K562 (cell line): ENCODE measurements around the gene ARHGAP9. TPM values are rescaled to one million over a fixed set of nuclear protein-coding genes. Genes with fewer than 3 reads are reported as not detected.

ENCODE experiments used
- ATAC-seq: fragments of 200-7000 bp; cut with Tn5 transposase; 3 replicates; pipeline ENCODE4 v1.9.1; 2020; ENCODE audit warnings: moderate library complexity
- BruUV-seq: library from RNA; stranded (reverse); fragments of 400-500 nt; replicated peaks from 2 replicates; lab custom pipeline; 2021; lab: Mats Ljungman, UMichigan
- CTCF ChIA-PET: fragments of 300-600 bp; formaldehyde crosslinking; extraction: SDS; loops from one replicate; lab custom pipeline; 2021; ENCODE audit warnings: low intra/inter-chr PET ratio; lab: Yijun Ruan, JAX
- POLR2A ChIA-PET: fragments of 300-600, 350-650 bp; sonication (Branson Sonifier 250); formaldehyde crosslinking; extraction: SDS; loops from one replicate; lab custom pipeline; 2021; ENCODE audit warnings: antibody characterized with exemption, inconsistent platforms; lab: Yijun Ruan, JAX
- DNase-seq, 4 experiments: peaks; one replicate each; pipeline versions ENCODE4 v3.0.0 to v3.0.0-alpha.2; 2011 to 2018; ENCODE audit warnings: low spot score in 3 of 4, mixed read lengths in 3 of 4; ENCODE audit errors: extremely low read depth in 1 of 4
- FAIRE-seq: peaks from 2 replicates; lab custom pipeline; 2011; peaks lifted over from hg19 to GRCh38; lab: Jason Lieb, UNC
- H2AFZ ChIP-seq: 2 replicates; pipeline ENCODE4 v1.6.0; 2011; ENCODE audit warnings: low read depth, low read length, control low read depth, inconsistent platforms
- H3K27ac ChIP-seq: fragments of 200-600 bp; 3 replicates; pipeline ENCODE4 v1.8.0; 2011; ENCODE audit warnings: low read depth, mild to moderate bottlenecking, control low read depth, inconsistent platforms, low read length, moderate library complexity, mixed read lengths; ENCODE audit errors: extremely low read depth
- H3K27me3 ChIP-seq, 2 experiments: fragments of 300-600 bp in 1 of 2; 2 replicates in 1 of 2; 3 replicates in 1 of 2; pipeline versions ENCODE4 v1.6.0 to v1.8.0; 2011; ENCODE audit warnings: inconsistent platforms in 2 of 2, low read length in 2 of 2, mild to moderate bottlenecking in 1 of 2, mixed read lengths in 1 of 2, moderate library complexity in 1 of 2; ENCODE audit not compliant: control insufficient read depth in 2 of 2, insufficient read depth in 2 of 2
- H3K36me3 ChIP-seq: fragments of 300-600 bp; 3 replicates; pipeline ENCODE4 v1.8.0; 2011; ENCODE audit warnings: mild to moderate bottlenecking, low read length, inconsistent platforms; ENCODE audit not compliant: control insufficient read depth, insufficient read depth
- H3K4me1 ChIP-seq, 2 experiments: fragments of 200-600 bp in 1 of 2; replicated peaks in 1 of 2; 2 replicates in 1 of 2; 3 replicates in 1 of 2; pipeline versions ENCODE4 v1.5.1 to v1.8.0; 2011; ENCODE audit warnings: inconsistent platforms in 2 of 2, low read length in 2 of 2, mild to moderate bottlenecking in 1 of 2, mixed read lengths in 1 of 2, moderate library complexity in 1 of 2; ENCODE audit not compliant: control insufficient read depth in 2 of 2, insufficient read depth in 2 of 2
- H3K4me2 ChIP-seq: 2 replicates; pipeline ENCODE4 v1.6.1; 2011; ENCODE audit warnings: low read length, control low read depth, inconsistent platforms, mixed read lengths; ENCODE audit not compliant: insufficient read depth
- H3K4me3 ChIP-seq: fragments of 200-600 bp; sonication (generic), shearing (Covaris generic); 2 replicates; pipeline ENCODE4 v1.5.1; 2016; ENCODE audit warnings: control low read depth, inconsistent platforms
- H3K79me2 ChIP-seq: fragments of 200-600 bp; 3 replicates; pipeline ENCODE4 v1.8.0; 2011; ENCODE audit warnings: low read length, inconsistent platforms; ENCODE audit not compliant: control insufficient read depth, insufficient read depth
- H3K9ac ChIP-seq, 2 experiments: 2 replicates each; pipeline versions ENCODE4 v1.6.0 to v1.6.1; 2011; ENCODE audit warnings: low read depth in 2 of 2, low read length in 2 of 2, control low read depth in 1 of 2, inconsistent platforms in 1 of 2, mild to moderate bottlenecking in 1 of 2, mixed read lengths in 1 of 2; ENCODE audit not compliant: insufficient read depth in 1 of 2
- H3K9me1 ChIP-seq: one replicate; pipeline ENCODE4 v1.6.0; 2011; ENCODE audit warnings: inconsistent platforms, mild to moderate bottlenecking, low read length, moderate library complexity; ENCODE audit not compliant: control insufficient read depth, insufficient read depth
- H3K9me3 ChIP-seq: replicated peaks from 2 replicates; pipeline ENCODE4 v1.5.1; 2011; ENCODE audit warnings: low read depth, low read length, inconsistent platforms; ENCODE audit not compliant: control insufficient read depth, insufficient read depth
- H4K20me1 ChIP-seq: replicated peaks from 2 replicates; pipeline ENCODE4 v1.6.1; 2011; ENCODE audit warnings: low read length, inconsistent platforms, mixed read lengths; ENCODE audit not compliant: control insufficient read depth, insufficient read depth
- SMAD4 ChIP-seq: fragments of 250-450 bp; sonication (Bioruptor Pico); conservative IDR thresholded peaks from 2 replicates; pipeline ENCODE4 v1.8.0; 2021; ENCODE audit warnings: inconsistent platforms, mild to moderate bottlenecking, moderate library complexity
- ZNF274 ChIP-seq: IDR thresholded peaks from 2 replicates; pipeline ENCODE4 v1.6.1; 2011; ENCODE audit warnings: low read depth, mild to moderate bottlenecking, low read length, moderate library complexity, borderline replicate concordance
- ZNF282 ChIP-seq: sonication (generic); formaldehyde crosslinking; IDR thresholded peaks from 2 replicates; pipeline ENCODE4 v1.8.1; 2023; ENCODE audit warnings: missing genetic modification reagents
- ZNF717 ChIP-seq: fragments of 250-450 bp; sonication (Bioruptor Pico); IDR thresholded peaks from 2 replicates; pipeline ENCODE4 v1.5.0; 2021
- in situ Hi-C: fragments of 300-500 bp; cut with MboI; formaldehyde crosslinking; loops from 4 replicates; pipeline ENCODE4 v1.15.0; 2018; ENCODE audit warnings: inconsistent platforms, mixed read lengths
- intact Hi-C: fragments of 100-400 bp; cut with micrococcal nuclease; formaldehyde crosslinking; loops from 2 replicates; pipeline ENCODE4 v1.14.2; 2022
- polyA plus RNA-seq, 8 experiments: library from polyadenylated mRNA; depleted of rRNA in 4 of 8; stranded (reverse) in 5 of 8; unstranded in 3 of 8; fragments of >200 nt; fragmentation: Nextera tagmentation in 2 of 8; fragmentation: Illumina TruSeq in 1 of 8; extraction: Ambion mirVana in 2 of 8; extraction: Trizol in 1 of 8; gene quantifications; 2 replicates each; pipeline versions ENCODE4 v1.2.1 to v1.2.3, GENCODE V29; 2011 to 2014; ENCODE audit warnings: inconsistent platforms in 1 of 8, missing spikeins in 1 of 8
- total RNA-seq, 7 experiments: library from RNA; depleted of rRNA in 6 of 7; stranded (reverse); fragments of >200 nt in 6 of 7; fragmentation: Illumina TruSeq in 2 of 7; extraction: Trizol in 2 of 7; gene quantifications; 2 replicates each; pipeline versions ENCODE4 v1.2.1 to v1.2.3, GENCODE V29; 2011 to 2021; ENCODE audit warnings: low replicate concordance in 1 of 7
- TF ChIP-seq, protein P1 (sequence below): sonication (generic); formaldehyde crosslinking; IDR thresholded peaks from 2 replicates; pipeline ENCODE4 v1.8.1; 2023; ENCODE audit warnings: mild to moderate bottlenecking, missing genetic modification reagents, moderate library complexity
- TF ChIP-seq, protein P2 (sequence below): sonication (generic); formaldehyde crosslinking; IDR thresholded peaks from 2 replicates; pipeline ENCODE4 v1.9.0; 2022; ENCODE audit warnings: mild to moderate bottlenecking, missing genetic modification reagents
- TF ChIP-seq, protein P3 (sequence below): fragments of 250-450 bp; sonication (Bioruptor Pico); IDR thresholded peaks from 2 replicates; pipeline ENCODE4 v1.4.0; 2020; ENCODE audit warnings: mild to moderate bottlenecking, moderate library complexity
- TF ChIP-seq, protein P4 (sequence below): fragments of 450-650 bp; IDR thresholded peaks from one replicate; pipeline ENCODE4 v1.6.1; 2018; ENCODE audit warnings: mild to moderate bottlenecking, moderate library complexity; ENCODE audit not compliant: partially characterized antibody

Gene ARHGAP9
- total and polyA plus RNA-seq, 9 of the 15 experiments (the other 6 are each of a cell fraction or from before 2014, with no cell fraction given) = 1.5 to 10.2 (median 5.1) TPM

DNA sequence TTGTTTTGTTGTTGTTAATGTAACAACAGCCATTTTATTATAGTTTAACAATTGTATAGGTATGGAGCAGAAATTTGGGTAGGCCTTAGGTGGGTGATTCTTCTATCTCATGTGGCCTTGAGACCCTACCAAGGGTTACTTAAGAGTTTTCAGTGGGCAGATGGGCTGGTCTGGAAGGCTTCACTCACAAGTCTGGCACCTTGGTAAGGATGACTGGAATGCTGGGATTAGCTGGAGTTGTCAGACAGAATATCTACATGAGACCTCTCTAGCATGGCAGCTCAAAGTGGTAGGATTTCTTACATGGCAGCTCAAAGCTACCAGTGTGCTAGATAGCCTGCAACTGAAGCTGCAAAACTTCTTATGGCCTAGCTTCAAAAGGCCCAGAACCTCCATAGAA, 6.0 kb upstream of the ARHGAP9 start:
- no TSS peak for BruUV-seq
- Histone ChIP-seq H4K20me1 (no peaks in the 10 kb centered on the region), H2AFZ (no peak overlapping the region), H3K9me3 (no peaks in the 10 kb centered on the region), H3K4me2 (no peak overlapping the region), H3K9me1 (peaks cover 3% of the 10 kb centered on the region), H3K36me3 (peaks cover 23% of the 10 kb centered on the region), H3K9ac (no peak overlapping the region), H3K27me3 (no peaks in the 10 kb centered on the region), H3K4me1 (peaks cover 7 to 15% of the 10 kb centered on the region in 2 experiments), H3K4me3 (no peak overlapping the region), H3K79me2 (peaks cover 29% of the 10 kb centered on the region), H3K27ac (no peak overlapping the region)
- FAIRE-seq = no peak
- intact Hi-C loops = loop anchor here (2.0 to 5.0 kb wide), 2 partner anchors 27 to 37 kb away; partner anchors contain the start of genes DDIT3, GLI1 and MBD6
- TF ChIP-seq, protein P1, sequence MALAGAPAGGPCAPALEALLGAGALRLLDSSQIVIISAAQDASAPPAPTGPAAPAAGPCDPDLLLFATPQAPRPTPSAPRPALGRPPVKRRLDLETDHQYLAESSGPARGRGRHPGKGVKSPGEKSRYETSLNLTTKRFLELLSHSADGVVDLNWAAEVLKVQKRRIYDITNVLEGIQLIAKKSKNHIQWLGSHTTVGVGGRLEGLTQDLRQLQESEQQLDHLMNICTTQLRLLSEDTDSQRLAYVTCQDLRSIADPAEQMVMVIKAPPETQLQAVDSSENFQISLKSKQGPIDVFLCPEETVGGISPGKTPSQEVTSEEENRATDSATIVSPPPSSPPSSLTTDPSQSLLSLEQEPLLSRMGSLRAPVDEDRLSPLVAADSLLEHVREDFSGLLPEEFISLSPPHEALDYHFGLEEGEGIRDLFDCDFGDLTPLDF (CRISPR knock-in tag) = no peak
- TF ChIP-seq SMAD4 (CRISPR knock-in tag) (no peak), ZNF717 (CRISPR knock-in tag) (no peak), ZNF274 (no peak), ZNF282 (CRISPR knock-in tag) (no peak)
- TF ChIP-seq, protein P2, sequence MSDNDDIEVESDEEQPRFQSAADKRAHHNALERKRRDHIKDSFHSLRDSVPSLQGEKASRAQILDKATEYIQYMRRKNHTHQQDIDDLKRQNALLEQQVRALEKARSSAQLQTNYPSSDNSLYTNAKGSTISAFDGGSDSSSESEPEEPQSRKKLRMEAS (CRISPR knock-in tag) = no peak
- TF ChIP-seq, protein P3, sequence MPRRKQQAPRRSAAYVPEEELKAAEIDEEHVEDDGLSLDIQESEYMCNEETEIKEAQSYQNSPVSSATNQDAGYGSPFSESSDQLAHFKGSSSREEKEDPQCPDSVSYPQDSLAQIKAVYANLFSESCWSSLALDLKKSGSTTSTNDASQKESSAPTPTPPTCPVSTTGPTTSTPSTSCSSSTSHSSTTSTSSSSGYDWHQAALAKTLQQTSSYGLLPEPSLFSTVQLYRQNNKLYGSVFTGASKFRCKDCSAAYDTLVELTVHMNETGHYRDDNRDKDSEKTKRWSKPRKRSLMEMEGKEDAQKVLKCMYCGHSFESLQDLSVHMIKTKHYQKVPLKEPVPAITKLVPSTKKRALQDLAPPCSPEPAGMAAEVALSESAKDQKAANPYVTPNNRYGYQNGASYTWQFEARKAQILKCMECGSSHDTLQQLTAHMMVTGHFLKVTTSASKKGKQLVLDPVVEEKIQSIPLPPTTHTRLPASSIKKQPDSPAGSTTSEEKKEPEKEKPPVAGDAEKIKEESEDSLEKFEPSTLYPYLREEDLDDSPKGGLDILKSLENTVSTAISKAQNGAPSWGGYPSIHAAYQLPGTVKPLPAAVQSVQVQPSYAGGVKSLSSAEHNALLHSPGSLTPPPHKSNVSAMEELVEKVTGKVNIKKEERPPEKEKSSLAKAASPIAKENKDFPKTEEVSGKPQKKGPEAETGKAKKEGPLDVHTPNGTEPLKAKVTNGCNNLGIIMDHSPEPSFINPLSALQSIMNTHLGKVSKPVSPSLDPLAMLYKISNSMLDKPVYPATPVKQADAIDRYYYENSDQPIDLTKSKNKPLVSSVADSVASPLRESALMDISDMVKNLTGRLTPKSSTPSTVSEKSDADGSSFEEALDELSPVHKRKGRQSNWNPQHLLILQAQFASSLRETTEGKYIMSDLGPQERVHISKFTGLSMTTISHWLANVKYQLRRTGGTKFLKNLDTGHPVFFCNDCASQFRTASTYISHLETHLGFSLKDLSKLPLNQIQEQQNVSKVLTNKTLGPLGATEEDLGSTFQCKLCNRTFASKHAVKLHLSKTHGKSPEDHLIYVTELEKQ (CRISPR knock-in tag) = no peak
- TF ChIP-seq, protein P4, sequence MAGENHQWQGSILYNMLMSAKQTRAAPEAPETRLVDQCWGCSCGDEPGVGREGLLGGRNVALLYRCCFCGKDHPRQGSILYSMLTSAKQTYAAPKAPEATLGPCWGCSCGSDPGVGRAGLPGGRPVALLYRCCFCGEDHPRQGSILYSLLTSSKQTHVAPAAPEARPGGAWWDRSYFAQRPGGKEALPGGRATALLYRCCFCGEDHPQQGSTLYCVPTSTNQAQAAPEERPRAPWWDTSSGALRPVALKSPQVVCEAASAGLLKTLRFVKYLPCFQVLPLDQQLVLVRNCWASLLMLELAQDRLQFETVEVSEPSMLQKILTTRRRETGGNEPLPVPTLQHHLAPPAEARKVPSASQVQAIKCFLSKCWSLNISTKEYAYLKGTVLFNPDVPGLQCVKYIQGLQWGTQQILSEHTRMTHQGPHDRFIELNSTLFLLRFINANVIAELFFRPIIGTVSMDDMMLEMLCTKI = no peak
- CTCF ChIA-PET = no interaction called here
- POLR2A ChIA-PET = interaction anchor here (1.0 to 1.3 kb wide), 3 partner anchors 16 to 147 kb away, joined by 3 to 4 read pairs (median 3); partner anchors contain the start of genes B4GALNT1 and DDIT3
- DNase-seq = no peak
- no peak for ATAC-seq
- in situ Hi-C loops = no loop called here
